ENCODE results near the gene GCLC. TPM values are rescaled to one million over a fixed set of nuclear protein-coding genes. Genes with fewer than 3 reads are reported as not detected.

Gene GCLC
- total and polyA plus RNA-seq, 9 of the 15 experiments (the other 6 are each of a cell fraction or from before 2014, with no cell fraction given), result 3.9 to 20.0 (median 9.4) TPM

GRCh38 chr6:53547811-53548496 is 3.1 kb upstream of the GCLC start (continued):
- peak; percentile 99 to 100 for TF ChIP-seq FOXK2 (conservative IDR thresholded peaks at IDR 0.05 in 1 of 2, IDR thresholded peaks at IDR 0.05 in 1 of 2; ENCODE audit: low read depth in 2 of 2)
- no peak for TF ChIP-seq ZBTB43 (CRISPR knock-in tag; IDR thresholded peaks at IDR 0.05)
- TF ChIP-seq FOXA3 (CRISPR knock-in tag; conservative IDR thresholded peaks at IDR 0.05 in 1 of 2, IDR thresholded peaks at IDR 0.05 in 1 of 2), result no peak
- peak; percentile 100 for TF ChIP-seq CCNT2 (IDR thresholded peaks at IDR 0.05; ENCODE audit: borderline replicate concordance, extremely low read depth, insufficient read length, low read depth, low read length)
- TF ChIP-seq MBD1 (CRISPR knock-in tag; IDR thresholded peaks at IDR 0.05), result no peak
- TF ChIP-seq ZFP36 (IDR thresholded peaks at IDR 0.05; ENCODE audit: low read depth, low read length, partially characterized antibody), result peak; percentile 24
- TF ChIP-seq TBL1XR1 (IDR thresholded peaks at IDR 0.05; ENCODE audit: low read length in 2 of 2), result peak in 1 of 2 experiments; percentile 61; a peak in 2 of 4 replicates
- TF ChIP-seq E2F4 (CRISPR knock-in tag; IDR thresholded peaks at IDR 0.05; ENCODE audit: low read depth), result no peak; the same call in 1 of the 2 replicates
- peak; percentile 81; the same call in 1 of the 2 replicates for TF ChIP-seq PHF21A (IDR thresholded peaks at IDR 0.05; ENCODE audit: borderline replicate concordance, low read depth)
- TF ChIP-seq ZBTB8A (IDR thresholded peaks at IDR 0.05; ENCODE audit: partially characterized antibody), result no peak
- TF ChIP-seq ZNF583 (CRISPR knock-in tag; IDR thresholded peaks at IDR 0.05), result no peak
- TF ChIP-seq ILF3 (IDR thresholded peaks at IDR 0.05; ENCODE audit: borderline replicate concordance), result no peak
- TF ChIP-seq GTF2A2 (tag; IDR thresholded peaks at IDR 0.05), result no peak
- 0 out of 2 replicates have a peak, but pooled peaks have one; percentile 36 for TF ChIP-seq CBX5 (IDR thresholded peaks at IDR 0.05; ENCODE audit: borderline replicate concordance, low read depth)
- peak; percentile 20; the same call in 1 of the 2 replicates for TF ChIP-seq E2F1 (CRISPR knock-in tag; IDR thresholded peaks at IDR 0.05)
- TF ChIP-seq PKNOX1 (IDR thresholded peaks at IDR 0.05), result peak; percentile 63
- TF ChIP-seq PHB2 (IDR thresholded peaks at IDR 0.05; ENCODE audit: low read depth), result no peak
- TF ChIP-seq IRF1 (CRISPR knock-in tag; IDR thresholded peaks at IDR 0.05; ENCODE audit: borderline replicate concordance), result no peak
- TF ChIP-seq ZNF12 (CRISPR knock-in tag; IDR thresholded peaks at IDR 0.05), result 0 out of 2 replicates have a peak, but pooled peaks have one; percentile 34

Data from K562 (cell line).